H1 (cell line): Measurements from ENCODE around the gene SLC38A8. TPM values are rescaled to one million over a fixed set of nuclear protein-coding genes. Genes with fewer than 3 reads are reported as not detected.

Experiments used
- BCL11A ChIP-seq, 2 experiments: IDR thresholded peaks; one replicate each; pipeline ENCODE4 v1.6.1; 2011; ENCODE audit warnings: low read depth in 2 of 2, low read length in 2 of 2, mild to moderate bottlenecking in 2 of 2
- CHD1 ChIP-seq: IDR thresholded peaks from 2 replicates; pipeline ENCODE4 v1.6.1; 2012; ENCODE audit warnings: low read depth, low read length, improper control_type of control experiment
- EGR1 ChIP-seq: IDR thresholded peaks from 2 replicates; pipeline ENCODE4 v1.6.1; 2011; ENCODE audit warnings: low read depth, low read length, borderline replicate concordance
- EP300 ChIP-seq, 2 experiments: IDR thresholded peaks; 1 replicate in 1 of 2; 2 replicates in 1 of 2; pipeline ENCODE4 v1.6.1; 2011 to 2012; ENCODE audit warnings: low read depth in 2 of 2, low read length in 2 of 2, mild to moderate bottlenecking in 2 of 2, borderline replicate concordance in 1 of 2, inconsistent platforms in 1 of 2, moderate library complexity in 1 of 2
- GABPA ChIP-seq: IDR thresholded peaks from 2 replicates; pipeline ENCODE4 v1.6.1; 2011; ENCODE audit warnings: mild to moderate bottlenecking, low read length, moderate library complexity, borderline replicate concordance; ENCODE audit not compliant: insufficient read depth
- GTF2F1 ChIP-seq: IDR thresholded peaks from 2 replicates; pipeline ENCODE4 v1.6.1; 2012; ENCODE audit warnings: low read depth, low read length, improper control_type of control experiment, borderline replicate concordance
- JUND ChIP-seq: IDR thresholded peaks from 2 replicates; pipeline ENCODE4 v1.6.1; 2011; ENCODE audit warnings: mild to moderate bottlenecking, improper control_type of control experiment, low read length
- polyA plus RNA-seq, 7 experiments: library from polyadenylated mRNA; depleted of rRNA in 3 of 7; stranded (reverse) in 5 of 7; unstranded in 2 of 7; fragments of >200 nt in 5 of 7; fragments of 200-250 nt in 2 of 7; gene quantifications; 1 replicate in 5 of 7; 2 replicates in 1 of 7; 4 replicates in 1 of 7; pipeline versions ENCODE4 v1.2.1 to v1.2.3, GENCODE V29; 2011 to 2013; ENCODE audit warnings: missing spikeins in 2 of 7, mixed read lengths in 2 of 7
- total RNA-seq: library from RNA; stranded (reverse); fragmentation: NEBNext Ultra II Directional; extraction: Animal tissue kit (Norgen Biotek cat#: 25700); gene quantifications from 2 replicates; pipeline ENCODE4 v1.2.1, GENCODE V29; 2021
- TF ChIP-seq, protein P1 (sequence below): fragments of 300-600 bp; sonication (generic); IDR thresholded peaks from 2 replicates; pipeline ENCODE4 v1.7.1; 2012; ENCODE audit warnings: low read length, moderate library complexity, mild to moderate bottlenecking, inconsistent platforms; ENCODE audit not compliant: insufficient replicate concordance

Gene SLC38A8
- total and polyA plus RNA-seq, 2 of the 8 experiments (the other 6 are each of a cell fraction or from before 2014, with no cell fraction given) = 0.08 TPM; not detected in 1

DNA sequence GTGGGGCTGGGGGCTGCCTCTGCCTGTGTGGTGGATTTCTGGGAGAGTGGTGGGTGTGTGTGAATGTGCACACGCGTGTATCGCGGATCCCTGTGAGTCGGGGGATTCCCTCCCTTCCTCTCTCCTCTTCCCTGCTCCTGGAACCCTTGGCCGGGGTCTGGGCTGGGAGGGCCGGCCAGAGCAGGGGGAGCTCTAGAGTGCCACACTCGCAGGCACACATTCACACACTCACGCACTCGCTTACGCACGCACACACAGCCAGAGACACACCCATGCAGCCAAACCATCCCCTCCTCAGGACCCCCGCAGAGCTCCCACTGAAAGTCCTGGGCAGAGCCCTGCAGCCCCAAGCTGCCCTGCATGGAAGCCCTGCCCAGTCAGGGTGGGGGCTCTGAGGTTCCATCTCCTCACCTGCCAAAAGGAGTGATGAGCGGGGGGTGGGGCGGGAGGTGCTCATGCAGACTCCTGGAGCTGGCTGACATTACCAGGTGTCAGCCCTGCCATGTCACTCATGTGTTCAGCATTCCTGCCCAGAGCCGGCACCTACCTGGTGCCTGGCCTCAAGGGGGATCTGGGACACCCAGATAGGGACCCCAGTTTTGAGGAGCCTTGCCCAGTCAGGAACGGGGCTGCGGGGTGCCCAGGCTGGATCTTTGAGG is 72.7 kb downstream of the SLC38A8 start (continued):
- TF ChIP-seq, protein P1, sequence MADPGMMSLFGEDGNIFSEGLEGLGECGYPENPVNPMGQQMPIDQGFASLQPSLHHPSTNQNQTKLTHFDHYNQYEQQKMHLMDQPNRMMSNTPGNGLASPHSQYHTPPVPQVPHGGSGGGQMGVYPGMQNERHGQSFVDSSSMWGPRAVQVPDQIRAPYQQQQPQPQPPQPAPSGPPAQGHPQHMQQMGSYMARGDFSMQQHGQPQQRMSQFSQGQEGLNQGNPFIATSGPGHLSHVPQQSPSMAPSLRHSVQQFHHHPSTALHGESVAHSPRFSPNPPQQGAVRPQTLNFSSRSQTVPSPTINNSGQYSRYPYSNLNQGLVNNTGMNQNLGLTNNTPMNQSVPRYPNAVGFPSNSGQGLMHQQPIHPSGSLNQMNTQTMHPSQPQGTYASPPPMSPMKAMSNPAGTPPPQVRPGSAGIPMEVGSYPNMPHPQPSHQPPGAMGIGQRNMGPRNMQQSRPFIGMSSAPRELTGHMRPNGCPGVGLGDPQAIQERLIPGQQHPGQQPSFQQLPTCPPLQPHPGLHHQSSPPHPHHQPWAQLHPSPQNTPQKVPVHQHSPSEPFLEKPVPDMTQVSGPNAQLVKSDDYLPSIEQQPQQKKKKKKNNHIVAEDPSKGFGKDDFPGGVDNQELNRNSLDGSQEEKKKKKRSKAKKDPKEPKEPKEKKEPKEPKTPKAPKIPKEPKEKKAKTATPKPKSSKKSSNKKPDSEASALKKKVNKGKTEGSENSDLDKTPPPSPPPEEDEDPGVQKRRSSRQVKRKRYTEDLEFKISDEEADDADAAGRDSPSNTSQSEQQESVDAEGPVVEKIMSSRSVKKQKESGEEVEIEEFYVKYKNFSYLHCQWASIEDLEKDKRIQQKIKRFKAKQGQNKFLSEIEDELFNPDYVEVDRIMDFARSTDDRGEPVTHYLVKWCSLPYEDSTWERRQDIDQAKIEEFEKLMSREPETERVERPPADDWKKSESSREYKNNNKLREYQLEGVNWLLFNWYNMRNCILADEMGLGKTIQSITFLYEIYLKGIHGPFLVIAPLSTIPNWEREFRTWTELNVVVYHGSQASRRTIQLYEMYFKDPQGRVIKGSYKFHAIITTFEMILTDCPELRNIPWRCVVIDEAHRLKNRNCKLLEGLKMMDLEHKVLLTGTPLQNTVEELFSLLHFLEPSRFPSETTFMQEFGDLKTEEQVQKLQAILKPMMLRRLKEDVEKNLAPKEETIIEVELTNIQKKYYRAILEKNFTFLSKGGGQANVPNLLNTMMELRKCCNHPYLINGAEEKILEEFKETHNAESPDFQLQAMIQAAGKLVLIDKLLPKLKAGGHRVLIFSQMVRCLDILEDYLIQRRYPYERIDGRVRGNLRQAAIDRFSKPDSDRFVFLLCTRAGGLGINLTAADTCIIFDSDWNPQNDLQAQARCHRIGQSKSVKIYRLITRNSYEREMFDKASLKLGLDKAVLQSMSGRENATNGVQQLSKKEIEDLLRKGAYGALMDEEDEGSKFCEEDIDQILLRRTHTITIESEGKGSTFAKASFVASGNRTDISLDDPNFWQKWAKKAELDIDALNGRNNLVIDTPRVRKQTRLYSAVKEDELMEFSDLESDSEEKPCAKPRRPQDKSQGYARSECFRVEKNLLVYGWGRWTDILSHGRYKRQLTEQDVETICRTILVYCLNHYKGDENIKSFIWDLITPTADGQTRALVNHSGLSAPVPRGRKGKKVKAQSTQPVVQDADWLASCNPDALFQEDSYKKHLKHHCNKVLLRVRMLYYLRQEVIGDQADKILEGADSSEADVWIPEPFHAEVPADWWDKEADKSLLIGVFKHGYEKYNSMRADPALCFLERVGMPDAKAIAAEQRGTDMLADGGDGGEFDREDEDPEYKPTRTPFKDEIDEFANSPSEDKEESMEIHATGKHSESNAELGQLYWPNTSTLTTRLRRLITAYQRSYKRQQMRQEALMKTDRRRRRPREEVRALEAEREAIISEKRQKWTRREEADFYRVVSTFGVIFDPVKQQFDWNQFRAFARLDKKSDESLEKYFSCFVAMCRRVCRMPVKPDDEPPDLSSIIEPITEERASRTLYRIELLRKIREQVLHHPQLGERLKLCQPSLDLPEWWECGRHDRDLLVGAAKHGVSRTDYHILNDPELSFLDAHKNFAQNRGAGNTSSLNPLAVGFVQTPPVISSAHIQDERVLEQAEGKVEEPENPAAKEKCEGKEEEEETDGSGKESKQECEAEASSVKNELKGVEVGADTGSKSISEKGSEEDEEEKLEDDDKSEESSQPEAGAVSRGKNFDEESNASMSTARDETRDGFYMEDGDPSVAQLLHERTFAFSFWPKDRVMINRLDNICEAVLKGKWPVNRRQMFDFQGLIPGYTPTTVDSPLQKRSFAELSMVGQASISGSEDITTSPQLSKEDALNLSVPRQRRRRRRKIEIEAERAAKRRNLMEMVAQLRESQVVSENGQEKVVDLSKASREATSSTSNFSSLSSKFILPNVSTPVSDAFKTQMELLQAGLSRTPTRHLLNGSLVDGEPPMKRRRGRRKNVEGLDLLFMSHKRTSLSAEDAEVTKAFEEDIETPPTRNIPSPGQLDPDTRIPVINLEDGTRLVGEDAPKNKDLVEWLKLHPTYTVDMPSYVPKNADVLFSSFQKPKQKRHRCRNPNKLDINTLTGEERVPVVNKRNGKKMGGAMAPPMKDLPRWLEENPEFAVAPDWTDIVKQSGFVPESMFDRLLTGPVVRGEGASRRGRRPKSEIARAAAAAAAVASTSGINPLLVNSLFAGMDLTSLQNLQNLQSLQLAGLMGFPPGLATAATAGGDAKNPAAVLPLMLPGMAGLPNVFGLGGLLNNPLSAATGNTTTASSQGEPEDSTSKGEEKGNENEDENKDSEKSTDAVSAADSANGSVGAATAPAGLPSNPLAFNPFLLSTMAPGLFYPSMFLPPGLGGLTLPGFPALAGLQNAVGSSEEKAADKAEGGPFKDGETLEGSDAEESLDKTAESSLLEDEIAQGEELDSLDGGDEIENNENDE = no peak
- TF ChIP-seq EP300 (IDR thresholded peaks at IDR 0.05; ENCODE audit: borderline replicate concordance in 1 of 2, low read depth in 2 of 2, low read length in 2 of 2) = no peak
- TF ChIP-seq JUND = no peak
- TF ChIP-seq BCL11A (IDR thresholded peaks at IDR 0.05; ENCODE audit: low read depth in 2 of 2, low read length in 2 of 2) = no peak
- no peak for TF ChIP-seq CHD1
- TF ChIP-seq EGR1 = no peak
- TF ChIP-seq GABPA = no peak
- TF ChIP-seq GTF2F1 = no peak
